Measurements from ENCODE around the gene IRX6. TPM values are rescaled to one million over a fixed set of nuclear protein-coding genes. Genes with fewer than 3 reads are reported as not detected.

Gene IRX6
- total RNA-seq (2014; rRNA removed; shearing (Covaris generic)): 18.1 and 18.6 TPM in 2 replicates

DNA sequence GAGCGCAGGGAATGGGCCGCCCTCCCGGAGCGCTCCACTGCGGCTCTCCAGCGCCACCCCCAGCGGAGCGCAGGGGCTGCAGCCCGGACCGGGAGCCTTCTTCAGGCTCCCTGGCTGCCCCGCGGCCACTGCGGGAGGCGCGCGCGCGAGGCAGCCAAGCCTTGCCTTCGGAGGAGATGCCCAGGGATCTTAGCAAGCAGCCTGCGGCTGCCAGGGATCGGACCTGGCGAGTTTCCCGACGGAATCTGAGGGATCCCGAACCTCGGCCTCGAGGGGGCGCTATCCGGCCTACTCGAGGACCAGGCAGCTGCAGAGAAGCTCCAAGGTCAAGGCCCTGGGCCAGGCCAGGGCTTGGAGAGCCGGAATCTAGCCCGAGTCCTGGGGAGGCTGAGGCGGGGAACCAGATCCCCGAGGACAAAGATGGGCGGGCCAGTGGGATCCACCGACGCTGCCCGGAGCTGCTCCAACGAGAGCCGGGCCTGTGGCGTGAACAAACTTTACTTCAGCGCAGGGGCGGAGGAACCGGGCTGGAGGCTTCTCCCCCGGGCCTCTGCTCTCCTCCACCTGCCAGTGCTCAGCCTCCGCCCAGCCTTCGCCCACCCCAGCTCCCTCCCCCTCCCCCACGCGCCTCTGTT lies at the start of gene IRX6:
Gene IRX6 (plus strand): TSS at position 567 of the 635 bp plus-strand sequence. CDS start 889 bp downstream, outside the sequence.
- H3K27me3 ChIP-seq: no peaks in the 10 kb centered on the region
- peaks cover 17% of the 10 kb centered on the region for H3K36me3 ChIP-seq
- peaks cover 15% of the 10 kb centered on the region for H3K4me1 ChIP-seq
- peak; percentile 88 to 92 for DNase-seq
- no peaks in the 10 kb centered on the region for H3K9me3 ChIP-seq (replicated peaks)
- H3K4me3 ChIP-seq: peak within 1 kb of the TSS; percentile 80
- H3K27ac ChIP-seq: peak within 1 kb of the TSS; percentile 91

DNA sequence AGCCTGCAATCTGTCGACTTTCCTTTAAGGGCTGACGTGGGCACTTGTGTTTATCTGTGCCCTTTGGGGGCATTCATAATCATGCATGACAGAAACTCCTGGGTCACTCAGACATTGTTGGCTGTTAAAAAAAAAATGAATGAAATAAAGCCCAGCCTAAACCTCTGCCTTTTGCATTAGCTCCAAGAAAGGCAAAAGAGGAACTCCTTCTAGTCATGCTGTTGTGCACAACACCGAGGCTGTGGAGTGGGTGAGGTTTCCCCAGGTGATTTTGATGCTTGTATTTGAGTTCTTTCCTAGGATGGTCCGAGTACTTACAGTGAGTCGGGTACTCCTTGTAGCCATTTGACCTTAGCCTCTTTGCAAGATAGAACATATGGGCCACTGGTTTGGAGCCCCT lies 49.6 kb upstream of the IRX6 start:
- no peaks in the 10 kb centered on the region for H3K36me3 ChIP-seq
- no peak for DNase-seq
- H3K9me3 ChIP-seq (replicated peaks): no peaks in the 10 kb centered on the region
- H3K4me1 ChIP-seq: no peaks in the 10 kb centered on the region
- no peak overlapping the region for H3K27ac ChIP-seq
- no peaks in the 10 kb centered on the region for H3K27me3 ChIP-seq
- no peak overlapping the region for H3K4me3 ChIP-seq

DNA sequence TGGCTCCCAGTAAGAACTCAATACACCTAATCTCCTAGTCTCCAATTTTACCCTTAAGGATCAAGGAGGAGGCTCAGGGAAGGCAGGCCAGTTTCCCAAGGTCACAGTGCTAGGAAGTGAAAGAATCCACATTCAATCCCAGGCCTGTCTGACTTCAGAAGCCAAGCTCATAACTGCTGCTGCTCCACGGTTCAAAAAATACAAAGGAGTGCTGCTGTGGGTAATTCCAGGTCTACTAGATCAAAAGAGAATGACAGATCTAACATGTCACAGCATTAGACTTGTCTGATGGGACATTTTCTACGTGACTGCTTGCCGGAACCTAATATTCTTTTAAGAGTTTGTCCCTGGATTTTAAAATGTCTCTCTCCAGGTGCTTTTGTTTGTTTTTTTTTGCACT lies 48.8 kb upstream of the IRX6 start:
- no peaks in the 10 kb centered on the region for H3K9me3 ChIP-seq (replicated peaks)
- no peak overlapping the region for H3K4me3 ChIP-seq
- peaks cover 4% of the 10 kb centered on the region for H3K4me1 ChIP-seq
- no peaks in the 10 kb centered on the region for H3K27me3 ChIP-seq
- no peak overlapping the region for H3K27ac ChIP-seq
- no peak for DNase-seq
- H3K36me3 ChIP-seq: no peaks in the 10 kb centered on the region

DNA sequence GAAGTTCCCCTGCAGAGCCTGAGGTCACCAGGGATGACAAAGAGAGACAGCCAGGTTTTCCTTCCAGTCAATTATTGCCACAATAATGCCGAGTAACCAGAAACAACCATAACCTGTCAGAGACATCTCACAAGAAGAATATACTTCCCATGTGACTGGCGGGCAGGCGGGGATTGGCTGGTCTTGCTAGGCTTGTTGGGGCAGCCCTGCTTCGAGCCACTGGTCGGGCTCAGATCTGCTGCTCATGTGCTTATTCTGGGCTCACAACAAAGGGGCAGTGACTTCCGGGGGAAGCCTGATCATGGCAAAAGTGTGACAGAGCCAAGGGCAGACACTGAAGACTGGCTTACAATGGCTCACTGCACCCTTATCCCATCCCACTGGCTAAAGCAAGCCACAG lies 48.1 kb upstream of the IRX6 start:
- H3K36me3 ChIP-seq: no peaks in the 10 kb centered on the region
- peaks cover 12% of the 10 kb centered on the region for H3K4me1 ChIP-seq
- no peak overlapping the region for H3K27ac ChIP-seq
- H3K27me3 ChIP-seq: no peaks in the 10 kb centered on the region
- no peak overlapping the region for H3K4me3 ChIP-seq
- H3K9me3 ChIP-seq (replicated peaks): no peaks in the 10 kb centered on the region
- no peak for DNase-seq

DNA sequence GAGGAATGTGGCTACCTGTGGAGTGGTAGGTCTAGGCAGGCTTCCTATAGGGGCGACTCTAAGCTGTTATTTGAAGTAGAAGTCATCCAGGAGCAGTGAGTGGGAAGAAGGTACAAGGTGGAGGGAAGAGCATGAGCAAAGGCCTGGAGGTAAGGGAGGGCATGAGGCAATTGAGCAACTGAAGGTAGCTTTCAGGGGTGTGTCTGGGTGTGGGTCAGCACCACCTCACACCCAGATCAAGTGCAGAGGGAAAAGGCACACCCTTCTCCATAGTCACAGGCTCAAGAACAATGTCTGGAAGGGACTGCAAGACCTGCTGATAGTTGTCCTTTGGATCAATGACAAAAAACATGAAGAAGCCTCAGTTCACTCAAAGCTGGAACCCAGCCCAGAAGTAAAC lies 46.5 kb upstream of the IRX6 start:
- H3K4me3 ChIP-seq: no peak overlapping the region
- no peak overlapping the region for H3K27ac ChIP-seq
- no peaks in the 10 kb centered on the region for H3K36me3 ChIP-seq
- H3K4me1 ChIP-seq: peaks cover 15% of the 10 kb centered on the region
- no peak for DNase-seq
- H3K27me3 ChIP-seq: no peaks in the 10 kb centered on the region
- no peaks in the 10 kb centered on the region for H3K9me3 ChIP-seq (replicated peaks)

DNA sequence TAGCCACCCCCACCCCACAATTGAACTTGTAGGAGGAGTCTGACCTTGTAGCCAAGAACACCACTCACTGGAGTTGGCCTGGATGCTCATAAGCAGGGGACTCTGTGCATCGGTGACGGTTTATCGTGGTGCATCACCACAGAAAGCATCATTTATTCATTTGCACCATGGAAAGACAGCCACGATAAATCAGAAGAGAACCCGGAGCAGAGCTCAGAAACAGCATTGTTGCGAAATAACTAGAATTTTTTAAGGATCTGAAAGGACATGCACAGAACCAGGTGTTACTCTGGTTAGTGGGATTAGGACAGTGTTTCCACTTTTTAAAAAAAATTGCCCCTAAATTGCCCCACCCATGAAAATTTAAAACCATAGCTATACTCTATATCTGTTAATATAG lies 44.4 kb upstream of the IRX6 start:
- Histone ChIP-seq H3K9me3 (replicated peaks) (no peaks in the 10 kb centered on the region), H3K4me3 (no peak overlapping the region), H3K36me3 (no peaks in the 10 kb centered on the region), H3K4me1 (peaks cover 19% of the 10 kb centered on the region), H3K27ac (no peak overlapping the region), H3K27me3 (no peaks in the 10 kb centered on the region)
- DNase-seq: no peak

DNA sequence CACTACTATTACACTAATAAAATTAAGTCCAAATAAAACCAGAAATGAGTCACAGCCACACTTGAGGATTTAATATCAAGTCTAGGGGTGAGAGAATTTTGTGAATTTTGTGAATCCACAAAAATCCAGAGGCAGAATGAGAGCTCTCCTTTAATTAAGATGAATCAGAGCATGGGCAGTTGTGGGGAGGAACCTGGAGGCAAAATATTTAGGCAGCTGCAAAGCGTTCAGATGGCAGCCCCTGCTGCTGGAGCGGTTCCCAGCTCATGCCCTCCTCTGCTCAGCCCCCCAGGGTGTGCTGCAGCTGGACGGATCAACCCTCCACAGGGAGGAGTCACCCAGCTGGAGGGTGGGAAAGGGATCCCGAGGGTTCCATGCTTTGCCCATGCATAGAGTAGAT lies 43.4 kb upstream of the IRX6 start:
- peaks cover 19% of the 10 kb centered on the region for H3K4me1 ChIP-seq
- peak; percentile 81 for DNase-seq
- no peak overlapping the region for H3K27ac ChIP-seq
- H3K4me3 ChIP-seq: no peak overlapping the region
- no peaks in the 10 kb centered on the region for H3K36me3 ChIP-seq
- no peaks in the 10 kb centered on the region for H3K9me3 ChIP-seq (replicated peaks)
- H3K27me3 ChIP-seq: no peaks in the 10 kb centered on the region

DNA sequence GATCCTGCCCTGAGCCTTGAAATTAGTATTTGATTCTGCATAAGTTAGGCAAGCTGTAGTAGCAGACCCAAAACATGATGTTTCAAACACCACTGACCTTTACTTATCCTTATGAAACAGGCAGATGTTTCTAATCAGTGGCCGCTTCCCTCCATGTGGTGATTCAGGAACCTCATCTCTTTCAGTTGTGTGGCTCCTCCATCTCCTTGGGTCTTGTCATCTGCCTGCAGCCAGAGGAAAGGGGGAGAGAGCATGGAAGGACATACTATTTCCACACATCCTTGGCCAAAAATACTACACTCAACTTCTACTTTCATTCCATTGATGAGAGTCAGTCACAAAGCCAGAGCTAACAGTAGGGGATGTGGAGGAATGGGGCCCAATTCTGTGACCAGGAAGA lies 41.6 kb upstream of the IRX6 start:
- Histone ChIP-seq H3K27ac (no peak overlapping the region), H3K27me3 (no peaks in the 10 kb centered on the region)

DNA sequence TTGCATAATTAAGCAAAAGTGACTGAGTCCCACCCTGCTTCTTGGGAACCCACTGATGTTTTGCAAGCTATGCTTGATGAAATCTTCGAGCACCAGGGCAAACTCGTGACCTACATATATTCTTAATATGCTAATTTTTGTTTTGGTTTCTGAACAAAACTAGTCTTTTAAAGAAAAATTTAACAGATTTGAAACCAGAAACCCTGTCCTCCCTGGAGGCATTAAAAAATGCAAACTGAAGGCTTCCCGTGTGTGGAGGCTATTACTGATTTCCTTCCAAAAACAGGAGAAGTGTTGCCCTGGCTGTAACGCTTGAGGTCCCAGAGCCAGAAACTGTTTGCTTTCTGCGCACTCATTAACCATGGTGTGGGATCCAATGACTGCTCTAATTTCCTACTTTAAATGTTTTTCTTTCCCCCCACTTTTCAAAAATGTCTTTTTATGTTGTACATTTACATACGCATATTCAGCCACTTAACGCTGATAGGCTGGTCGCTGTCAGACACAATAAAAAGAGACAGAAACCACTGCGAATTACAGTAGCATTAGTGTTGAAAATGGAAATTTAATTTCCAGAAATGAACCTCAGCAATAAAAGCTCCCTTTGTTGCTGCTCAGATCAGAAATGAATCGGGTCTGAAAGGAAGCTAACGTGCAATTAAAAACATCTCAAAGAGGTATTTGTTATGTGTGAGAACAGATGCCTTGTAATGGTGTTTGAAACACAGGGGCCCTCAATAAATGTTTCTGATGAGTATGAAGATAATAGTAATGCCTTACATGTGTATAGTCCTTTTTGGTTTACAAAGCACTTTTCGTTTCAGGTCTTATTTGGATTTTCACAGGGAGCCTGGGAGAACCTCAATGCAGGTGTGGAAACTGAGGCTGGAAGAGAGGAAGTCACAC lies 39.9 kb upstream of the IRX6 start:
- Histone ChIP-seq H3K4me3 (no peak overlapping the region), H3K4me1 (peaks cover 19% of the 10 kb centered on the region), H3K27ac (no peak overlapping the region), H3K27me3 (no peaks in the 10 kb centered on the region), H3K9me3 (replicated peaks) (peaks cover 6% of the 10 kb centered on the region), H3K36me3 (no peaks in the 10 kb centered on the region)
- no peak for DNase-seq

More for the DNA sequence above, 41.6 kb upstream of the IRX6 start:
- peaks cover 19% of the 10 kb centered on the region for H3K4me1 ChIP-seq
- no peak for DNase-seq
- H3K36me3 ChIP-seq: no peaks in the 10 kb centered on the region
- no peak overlapping the region for H3K4me3 ChIP-seq
- no peaks in the 10 kb centered on the region; the same call in 1 of the 2 replicates for H3K9me3 ChIP-seq (replicated peaks)

DNA sequence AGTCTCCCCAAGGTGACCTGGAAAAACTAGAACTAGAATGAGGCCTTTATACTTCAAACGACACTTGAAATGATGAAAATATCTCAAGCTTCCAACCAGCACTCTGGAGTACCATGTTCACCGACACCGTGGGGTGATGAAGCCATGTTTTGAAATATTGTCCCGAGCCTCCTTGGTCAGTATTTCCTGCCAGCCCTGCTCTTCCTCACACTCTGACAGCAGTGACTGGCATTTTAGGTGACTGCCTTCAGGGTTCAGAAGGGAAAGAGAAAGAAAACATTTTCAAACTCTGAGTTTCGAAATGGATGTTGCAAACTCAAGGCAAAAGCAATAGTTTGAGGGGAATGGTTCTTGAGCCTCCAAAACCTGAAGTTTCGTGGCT lies 39.3 kb upstream of the IRX6 start:
- Histone ChIP-seq H3K36me3 (no peaks in the 10 kb centered on the region), H3K27me3 (no peaks in the 10 kb centered on the region), H3K4me1 (peaks cover 19% of the 10 kb centered on the region), H3K27ac (no peak overlapping the region), H3K9me3 (replicated peaks) (peaks cover 6% of the 10 kb centered on the region), H3K4me3 (no peak overlapping the region)
- no peak for DNase-seq

DNA sequence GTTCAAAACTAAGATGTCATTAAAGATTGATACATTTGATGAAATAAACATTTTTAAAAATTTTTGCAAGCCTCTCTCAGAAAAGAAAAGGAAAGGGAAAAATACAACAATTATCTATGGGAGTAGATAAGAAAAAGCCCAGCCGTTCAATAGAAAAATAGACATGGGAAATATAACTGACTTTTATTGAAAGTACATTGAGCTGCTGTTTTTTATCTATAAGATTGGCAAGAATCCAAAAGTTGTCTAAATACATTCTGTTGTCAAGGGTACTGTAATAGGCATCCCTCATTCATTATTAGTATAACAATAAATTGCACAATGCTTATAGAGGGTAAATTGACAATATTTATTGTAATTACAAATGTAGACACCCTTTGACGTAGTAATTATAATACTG lies 38.4 kb upstream of the IRX6 start:
- H3K9me3 ChIP-seq (replicated peaks): peaks cover 6% of the 10 kb centered on the region
- H3K27me3 ChIP-seq: no peaks in the 10 kb centered on the region
- no peak overlapping the region for H3K4me3 ChIP-seq
- DNase-seq: no peak
- H3K27ac ChIP-seq: no peak overlapping the region
- peaks cover 11% of the 10 kb centered on the region; the same call in 1 of the 2 replicates for H3K4me1 ChIP-seq
- no peaks in the 10 kb centered on the region for H3K36me3 ChIP-seq

DNA sequence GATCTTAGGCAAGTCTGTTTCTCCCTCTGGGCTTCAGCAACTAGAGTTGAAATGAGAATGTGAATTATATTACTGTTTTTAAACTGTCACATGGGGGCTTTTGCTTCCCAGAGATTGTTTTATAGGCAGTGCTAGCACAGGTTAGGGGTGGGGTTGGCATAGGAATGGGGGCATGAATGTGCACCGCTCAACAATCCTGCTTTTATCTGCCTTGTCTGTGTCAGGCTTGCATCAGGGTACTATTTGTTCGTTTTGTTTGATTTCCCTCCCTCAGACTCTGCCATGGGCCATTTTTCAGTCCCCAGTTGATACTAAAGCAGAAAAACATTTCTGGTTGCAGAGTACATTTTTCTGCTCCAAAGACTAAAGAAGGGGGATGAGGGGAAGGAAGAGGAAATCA lies 34.6 kb upstream of the IRX6 start:
- Histone ChIP-seq H3K4me1 (no peaks in the 10 kb centered on the region; the same call in 1 of the 2 replicates), H3K9me3 (replicated peaks) (peaks cover 6% of the 10 kb centered on the region)

DNA sequence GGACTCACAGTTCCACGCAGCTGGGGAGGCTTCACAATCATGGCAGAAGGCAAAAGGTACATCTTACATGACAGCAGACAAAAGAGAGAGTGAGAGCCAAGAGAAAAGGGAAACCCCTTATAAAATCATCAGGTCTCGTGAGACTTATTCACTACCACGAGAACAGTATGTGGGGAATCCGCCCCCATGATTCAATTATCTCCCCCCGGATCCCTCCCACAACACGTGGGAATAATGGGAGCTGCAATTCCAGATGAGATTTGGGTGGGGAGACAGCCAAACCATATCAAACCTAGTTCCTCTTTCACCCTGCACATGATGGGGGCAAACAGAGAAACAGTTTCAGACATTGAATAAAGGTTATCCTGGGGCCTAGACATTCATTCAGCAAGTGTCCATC lies 32.2 kb upstream of the IRX6 start:
- H3K9me3 ChIP-seq (replicated peaks): peaks cover 6% of the 10 kb centered on the region
- H3K27me3 ChIP-seq: peaks cover 3% of the 10 kb centered on the region; the same call in 1 of the 2 replicates
- no peak overlapping the region for H3K27ac ChIP-seq
- H3K4me1 ChIP-seq: peaks cover 3% of the 10 kb centered on the region; the same call in 1 of the 2 replicates
- H3K4me3 ChIP-seq: no peak overlapping the region
- no peak for DNase-seq
- H3K36me3 ChIP-seq: no peaks in the 10 kb centered on the region

More for the DNA sequence above, 34.6 kb upstream of the IRX6 start:
- DNase-seq: no peak
- Histone ChIP-seq H3K27me3 (peaks cover 3% of the 10 kb centered on the region; the same call in 1 of the 2 replicates), H3K4me3 (no peak overlapping the region), H3K27ac (no peak overlapping the region), H3K36me3 (no peaks in the 10 kb centered on the region)

DNA sequence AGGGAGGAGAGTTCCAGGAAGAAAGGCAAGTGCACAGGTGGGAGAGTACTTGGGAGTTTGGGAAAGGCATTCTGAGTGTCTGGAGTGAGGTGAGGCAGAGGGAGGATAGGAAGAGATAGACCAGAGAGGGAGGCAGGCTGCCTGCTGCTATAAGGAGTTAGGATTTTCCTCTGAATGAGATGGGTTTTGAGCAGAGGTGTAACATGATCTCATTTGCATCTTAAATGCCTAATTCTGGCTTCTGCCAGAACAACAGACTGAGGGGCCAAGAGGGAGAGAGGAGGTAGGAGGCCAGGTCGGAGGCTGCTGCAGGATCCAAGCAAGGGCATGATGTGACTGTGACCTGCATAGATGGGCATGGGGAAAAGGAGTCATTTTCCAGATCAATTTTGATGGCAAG lies 31.5 kb upstream of the IRX6 start:
- Histone ChIP-seq H3K27me3 (peaks cover 3% of the 10 kb centered on the region; the same call in 1 of the 2 replicates), H3K4me3 (no peak overlapping the region)

DNA sequence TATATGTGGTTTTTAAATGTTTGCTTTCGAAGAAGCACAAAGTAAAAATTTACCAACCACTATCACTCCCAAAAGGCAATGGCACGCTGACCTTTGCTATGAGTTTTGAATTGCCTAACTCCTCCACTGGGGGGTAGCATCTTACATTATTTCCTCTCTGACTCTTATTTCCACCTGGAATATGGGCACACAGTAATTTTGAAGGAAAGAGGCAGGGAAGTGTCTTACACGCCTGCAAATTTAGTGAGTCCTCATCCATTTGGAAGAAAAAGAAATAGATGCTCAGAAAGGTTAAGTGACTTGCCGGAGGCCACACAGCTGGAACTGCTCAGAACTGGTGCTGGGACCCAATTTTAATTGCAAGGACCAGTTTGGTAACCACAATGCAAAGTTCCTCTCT lies 29.9 kb upstream of the IRX6 start:
- no peak overlapping the region for H3K27ac ChIP-seq
- H3K27me3 ChIP-seq: peaks cover 3% of the 10 kb centered on the region; the same call in 1 of the 2 replicates
- H3K36me3 ChIP-seq: no peaks in the 10 kb centered on the region
- H3K4me1 ChIP-seq: peaks cover 3% of the 10 kb centered on the region; the same call in 1 of the 2 replicates
- no peaks in the 10 kb centered on the region for H3K9me3 ChIP-seq (replicated peaks)
- H3K4me3 ChIP-seq: no peak overlapping the region
- no peak for DNase-seq

More for the DNA sequence above, 31.5 kb upstream of the IRX6 start:
- DNase-seq: no peak
- Histone ChIP-seq H3K36me3 (no peaks in the 10 kb centered on the region), H3K4me1 (peaks cover 3% of the 10 kb centered on the region; the same call in 1 of the 2 replicates), H3K27ac (no peak overlapping the region), H3K9me3 (replicated peaks) (peaks cover 6% of the 10 kb centered on the region)
